GM12878 (cell line): ENCODE results near the gene DCAF11. TPM values are rescaled to one million over a fixed set of nuclear protein-coding genes. Genes with fewer than 3 reads are reported as not detected.

Experiments used
- ATAC-seq: fragments of 200-7000 bp; cut with Tn5 transposase; 3 replicates; pipeline ENCODE4 v1.9.1; 2020; ENCODE audit warnings: mild to moderate bottlenecking, moderate library complexity
- BruUV-seq: library from RNA; stranded (reverse); fragments of 400-500 nt; replicated peaks from 2 replicates; lab custom pipeline; 2021; lab: Mats Ljungman, UMichigan
- CTCF ChIA-PET: fragments of 300-600 bp; sonication (Branson Sonifier 250); formaldehyde crosslinking; extraction: SDS; loops from one replicate; lab custom pipeline; 2021; ENCODE audit warnings: inconsistent platforms; lab: Yijun Ruan, JAX
- POLR2A ChIA-PET: fragments of 350-600 bp; formaldehyde crosslinking; extraction: SDS; loops from one replicate; lab custom pipeline; 2021; ENCODE audit warnings: inconsistent platforms; lab: Charles Lee
- RAD21 ChIA-PET: fragments of 300-600 bp; sonication (Branson Sonifier 250); formaldehyde crosslinking; loops from one replicate; lab custom pipeline; 2023; ENCODE audit warnings: antibody characterized with exemption; ENCODE audit not compliant: unreplicated experiment; lab: Charles Lee
- SMC1A ChIA-PET: fragments of 300-600 bp; sonication (Branson Sonifier 250); formaldehyde crosslinking; loops from one replicate; lab custom pipeline; 2023; ENCODE audit not compliant: unreplicated experiment, uncharacterized antibody; lab: Charles Lee
- DNase-seq: peaks from one replicate; pipeline ENCODE4 v3.0.0-alpha.2; 2011; ENCODE audit warnings: low read depth, low spot score
- FAIRE-seq: peaks from 3 replicates; lab custom pipeline; 2011; peaks lifted over from hg19 to GRCh38; lab: Jason Lieb, UNC
- H2AFZ ChIP-seq: 2 replicates; pipeline ENCODE4 v1.6.0; 2011; ENCODE audit warnings: low read depth, low read length, control low read depth; ENCODE audit not compliant: control insufficient read depth
- H3K27ac ChIP-seq: 2 replicates; pipeline ENCODE4 v1.5.1; 2011; ENCODE audit warnings: control low read depth; ENCODE audit not compliant: control insufficient read depth, insufficient read depth
- H3K27me3 ChIP-seq, 2 experiments: replicated peaks in 1 of 2; 2 replicates each; pipeline versions ENCODE4 v1.6.0 to v1.6.1; 2011; ENCODE audit warnings: low read length in 1 of 2; ENCODE audit not compliant: control insufficient read depth in 2 of 2, insufficient read depth in 2 of 2
- H3K36me3 ChIP-seq, 2 experiments: 2 replicates each; pipeline ENCODE4 v1.5.1; 2011; ENCODE audit warnings: low read length in 1 of 2; ENCODE audit not compliant: control insufficient read depth in 2 of 2, insufficient read depth in 2 of 2
- H3K4me1 ChIP-seq: 2 replicates; pipeline ENCODE4 v1.6.1; 2011; ENCODE audit warnings: mild to moderate bottlenecking, low read length, moderate library complexity, mixed read lengths; ENCODE audit not compliant: control insufficient read depth, insufficient read depth
- H3K4me2 ChIP-seq: 2 replicates; pipeline ENCODE4 v1.6.0; 2011; ENCODE audit warnings: control low read depth; ENCODE audit not compliant: control insufficient read depth, insufficient read depth
- H3K4me3 ChIP-seq: fragments of 200-600 bp; sonication (generic); 2 replicates; pipeline ENCODE4 v1.5.1; 2016
- H3K79me2 ChIP-seq: 2 replicates; pipeline ENCODE4 v1.6.0; 2011; ENCODE audit warnings: low read length; ENCODE audit not compliant: control insufficient read depth, insufficient read depth
- H3K9ac ChIP-seq: 2 replicates; pipeline ENCODE4 v1.8.0; 2011; ENCODE audit warnings: low read length, control low read depth, mixed read lengths; ENCODE audit not compliant: control insufficient read depth, insufficient read depth
- H3K9me3 ChIP-seq: replicated peaks from 3 replicates; pipeline ENCODE4 v1.5.1; 2011; ENCODE audit warnings: mild to moderate bottlenecking, low read length; ENCODE audit not compliant: control insufficient read depth, insufficient read depth
- H4K20me1 ChIP-seq: 2 replicates; pipeline ENCODE4 v1.6.0; 2011; ENCODE audit not compliant: control insufficient read depth, insufficient read depth
- BHLHE40 ChIP-seq, 2 experiments: fragments of 450-650 bp in 1 of 2; IDR thresholded peaks; 2 replicates each; pipeline ENCODE4 v1.6.1; 2011 to 2017; ENCODE audit warnings: low read depth in 2 of 2, borderline replicate concordance in 1 of 2, improper control_type of control experiment in 1 of 2, low read length in 1 of 2, mild to moderate bottlenecking in 1 of 2
- CHD2 ChIP-seq: IDR thresholded peaks from 2 replicates; pipeline ENCODE4 v1.6.1; 2011; ENCODE audit warnings: low read depth, low read length, improper control_type of control experiment, borderline replicate concordance
- EGR1 ChIP-seq, 2 experiments: IDR thresholded peaks; 1 replicate in 1 of 2; 2 replicates in 1 of 2; pipeline ENCODE4 v1.6.1; 2011 to 2012; ENCODE audit warnings: low read depth in 2 of 2, low read length in 2 of 2, borderline replicate concordance in 1 of 2, mild to moderate bottlenecking in 1 of 2, moderate library complexity in 1 of 2
- FOS ChIP-seq: IDR thresholded peaks from 3 replicates; pipeline ENCODE4 v1.6.1; 2011; ENCODE audit warnings: borderline replicate concordance; ENCODE audit not compliant: insufficient read length; ENCODE audit errors: extremely low read depth
- NFXL1 ChIP-seq: fragments of 450-650 bp; IDR thresholded peaks from 2 replicates; pipeline ENCODE4 v1.6.1; 2017; ENCODE audit warnings: antibody characterized with exemption, mild to moderate bottlenecking, borderline replicate concordance
- POU2F2 ChIP-seq: IDR thresholded peaks from 3 replicates; pipeline ENCODE4 v1.6.1; 2011; ENCODE audit warnings: low read depth, mild to moderate bottlenecking, low read length, borderline replicate concordance
- SPI1 ChIP-seq: IDR thresholded peaks from 2 replicates; pipeline ENCODE4 v1.6.1; 2011; ENCODE audit warnings: low read depth, mild to moderate bottlenecking, low read length, moderate library complexity, borderline replicate concordance; ENCODE audit not compliant: insufficient read depth
- WGBS: methylation state at CpG from one replicate; pipeline ENCODE4 v1.1.6; 2016; ENCODE audit warnings: low lambda C conversion rate; ENCODE audit not compliant: insufficient replicate concordance, insufficient coverage; ENCODE audit errors: missing lambda C conversion rate; 5-methylcytosine and 5-hydroxymethylcytosine counted together
- in situ Hi-C: fragments of 300-500 bp; cut with MboI; formaldehyde crosslinking; loops from 9 replicates; pipeline ENCODE4 v1.14.3; 2018; ENCODE audit warnings: mixed read lengths
- intact Hi-C: fragments of 100-400 bp; cut with micrococcal nuclease; formaldehyde crosslinking; loops from one replicate; pipeline ENCODE4 v1.14.2; 2022; ENCODE audit not compliant: unreplicated experiment
- polyA plus RNA-seq, 11 experiments: library from polyadenylated mRNA; depleted of rRNA in 4 of 11; unstranded in 6 of 11; stranded (reverse) in 5 of 11; fragments of >200 nt; fragmentation: Nextera tagmentation in 4 of 11; fragmentation: Illumina TruSeq in 1 of 11; extraction: Ambion mirVana in 4 of 11; extraction: Trizol in 1 of 11; gene quantifications; 1 replicate in 1 of 11; 2 replicates in 10 of 11; pipeline versions ENCODE4 v1.2.1 to v1.2.3, GENCODE V29; 2011 to 2016; ENCODE audit warnings: inconsistent platforms in 2 of 11, missing spikeins in 2 of 11, low read depth in 1 of 11
- total RNA-seq, 4 experiments: library from RNA; depleted of rRNA in 3 of 4; stranded (reverse); fragments of >200 nt in 3 of 4; fragmentation: Illumina TruSeq in 1 of 4; extraction: Trizol in 1 of 4; gene quantifications; 2 replicates each; pipeline versions ENCODE4 v1.2.1 to v1.2.3, GENCODE V29; 2013 to 2021
- TF ChIP-seq, protein P1 (sequence below): IDR thresholded peaks from 2 replicates; pipeline ENCODE4 v1.6.1; 2012; ENCODE audit warnings: mild to moderate bottlenecking, low read depth, low read length

DCAF11 gene
- total and polyA plus RNA-seq, 10 of the 15 experiments (the other 5 are each of a cell fraction or from before 2014, with no cell fraction given), result 13.4 to 91.2 (median 68.7) TPM

GRCh38 chr14:24130717-24131548, 16.4 kb downstream of the DCAF11 start:
- no peak for FAIRE-seq
- intact Hi-C loops (no loop called here), in situ Hi-C loops (no loop called here)
- ChIA-PET POLR2A (interaction anchor here (0.6 to 11.6 kb wide), 2 partner anchors 9 to 34 kb away, joined by 3 to 276 read pairs; partner anchors contain the start of genes DCAF11 and NRL), CTCF (no interaction called here), SMC1A (interaction anchor here (0.9 kb wide), 1 partner anchor 8 kb away, joined by 4 read pairs; no protein-coding TSS in a partner anchor), RAD21 (interaction anchor here (1.1 kb wide), 1 partner anchor 16 kb away, joined by 3 read pairs; the partner anchor contains the start of genes DCAF11 and NRL)
- no peak for ATAC-seq
- no peaks in the 10 kb centered on the region for H3K27me3 ChIP-seq
- no peak overlapping the region for H3K27ac ChIP-seq
- no peak overlapping the region for H2AFZ ChIP-seq
- H3K4me2 ChIP-seq, result no peak overlapping the region
- no peak overlapping the region for H3K9ac ChIP-seq
- 49% methylated on average over 6 of the region's 7 CpGs for WGBS
- H3K4me1 ChIP-seq, result peaks cover 24% of the 10 kb centered on the region
- no peaks in the 10 kb centered on the region for H4K20me1 ChIP-seq
- no TSS peak for BruUV-seq
- no peak for DNase-seq
- no peaks in the 10 kb centered on the region for H3K9me3 ChIP-seq
- H3K4me3 ChIP-seq, result no peak overlapping the region
- H3K79me2 ChIP-seq, result peaks cover 3% of the 10 kb centered on the region
- no peak for TF ChIP-seq POU2F2
- no peak for TF ChIP-seq NFXL1
- no peak for TF ChIP-seq CHD2
- TF ChIP-seq, protein P1, sequence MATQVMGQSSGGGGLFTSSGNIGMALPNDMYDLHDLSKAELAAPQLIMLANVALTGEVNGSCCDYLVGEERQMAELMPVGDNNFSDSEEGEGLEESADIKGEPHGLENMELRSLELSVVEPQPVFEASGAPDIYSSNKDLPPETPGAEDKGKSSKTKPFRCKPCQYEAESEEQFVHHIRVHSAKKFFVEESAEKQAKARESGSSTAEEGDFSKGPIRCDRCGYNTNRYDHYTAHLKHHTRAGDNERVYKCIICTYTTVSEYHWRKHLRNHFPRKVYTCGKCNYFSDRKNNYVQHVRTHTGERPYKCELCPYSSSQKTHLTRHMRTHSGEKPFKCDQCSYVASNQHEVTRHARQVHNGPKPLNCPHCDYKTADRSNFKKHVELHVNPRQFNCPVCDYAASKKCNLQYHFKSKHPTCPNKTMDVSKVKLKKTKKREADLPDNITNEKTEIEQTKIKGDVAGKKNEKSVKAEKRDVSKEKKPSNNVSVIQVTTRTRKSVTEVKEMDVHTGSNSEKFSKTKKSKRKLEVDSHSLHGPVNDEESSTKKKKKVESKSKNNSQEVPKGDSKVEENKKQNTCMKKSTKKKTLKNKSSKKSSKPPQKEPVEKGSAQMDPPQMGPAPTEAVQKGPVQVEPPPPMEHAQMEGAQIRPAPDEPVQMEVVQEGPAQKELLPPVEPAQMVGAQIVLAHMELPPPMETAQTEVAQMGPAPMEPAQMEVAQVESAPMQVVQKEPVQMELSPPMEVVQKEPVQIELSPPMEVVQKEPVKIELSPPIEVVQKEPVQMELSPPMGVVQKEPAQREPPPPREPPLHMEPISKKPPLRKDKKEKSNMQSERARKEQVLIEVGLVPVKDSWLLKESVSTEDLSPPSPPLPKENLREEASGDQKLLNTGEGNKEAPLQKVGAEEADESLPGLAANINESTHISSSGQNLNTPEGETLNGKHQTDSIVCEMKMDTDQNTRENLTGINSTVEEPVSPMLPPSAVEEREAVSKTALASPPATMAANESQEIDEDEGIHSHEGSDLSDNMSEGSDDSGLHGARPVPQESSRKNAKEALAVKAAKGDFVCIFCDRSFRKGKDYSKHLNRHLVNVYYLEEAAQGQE, result no peak
- no peak for TF ChIP-seq BHLHE40 (IDR thresholded peaks at IDR 0.05; ENCODE audit: borderline replicate concordance in 1 of 2, low read depth in 2 of 2, low read length in 1 of 2)
- no peak for TF ChIP-seq FOS
- TF ChIP-seq EGR1 (IDR thresholded peaks at IDR 0.05; ENCODE audit: borderline replicate concordance in 1 of 2, low read depth in 2 of 2, low read length in 2 of 2), result no peak
- no peak for TF ChIP-seq SPI1
- no peaks in the 10 kb centered on the region for H3K36me3 ChIP-seq
